ENCODE data around the gene CHD9NB. TPM values are rescaled to one million over a fixed set of nuclear protein-coding genes. Genes with fewer than 3 reads are reported as not detected.

CHD9NB gene
- total and polyA plus RNA-seq, 10 of the 15 experiments (the other 5 are each of a cell fraction or from before 2014, with no cell fraction given), result 0.14 to 1.6 (median 0.73) TPM

DNA sequence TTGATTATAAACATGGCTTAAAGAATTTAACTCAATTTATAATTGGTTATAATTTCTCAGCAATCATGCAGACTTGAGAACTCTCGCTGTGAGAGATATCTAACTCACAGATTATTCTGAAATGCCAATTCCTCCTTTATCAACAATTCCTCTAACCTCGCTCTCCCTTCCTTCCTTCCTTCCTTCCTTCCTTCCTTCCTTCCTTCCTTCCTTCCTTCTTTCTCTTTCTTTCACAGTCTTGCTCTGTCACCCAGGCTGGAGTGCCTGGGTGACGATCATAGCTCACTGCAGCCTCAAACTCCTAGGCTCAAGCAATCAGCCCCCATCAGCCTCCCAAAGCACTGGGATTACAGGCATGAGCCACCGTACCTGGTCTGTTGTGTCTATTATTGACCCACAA lies 44.5 kb upstream of the CHD9NB start:
- Histone ChIP-seq H3K4me1 (ENCODE audit: control insufficient read depth, insufficient read depth, low read length) (peaks cover 45% of the 10 kb centered on the region), H2AFZ (ENCODE audit: control insufficient read depth, low read depth, low read length) (no peak overlapping the region), H3K4me3 (no peak overlapping the region), H3K27me3 (replicated peaks in 1 of 2; ENCODE audit: control insufficient read depth in 2 of 2, insufficient read depth in 2 of 2, low read length in 1 of 2) (no peaks in the 10 kb centered on the region), H3K27ac (ENCODE audit: control insufficient read depth, insufficient read depth) (peak overlapping the region; percentile 96), H4K20me1 (ENCODE audit: control insufficient read depth, insufficient read depth) (no peaks in the 10 kb centered on the region), H3K36me3 (ENCODE audit: control insufficient read depth in 2 of 2, insufficient read depth in 2 of 2, low read length in 1 of 2) (no peaks in the 10 kb centered on the region; a peak in 1 of 4 replicates), H3K9me3 (replicated peaks; ENCODE audit: control insufficient read depth, insufficient read depth, low read length) (no peaks in the 10 kb centered on the region), H3K79me2 (ENCODE audit: control insufficient read depth, insufficient read depth, low read length) (peaks cover 61% of the 10 kb centered on the region), H3K4me2 (ENCODE audit: control insufficient read depth, insufficient read depth) (no peak overlapping the region), H3K9ac (ENCODE audit: control insufficient read depth, insufficient read depth, low read length) (no peak overlapping the region)
- TF ChIP-seq RELA (IDR thresholded peaks at IDR 0.05; ENCODE audit: borderline replicate concordance, partially characterized antibody) (no peak), ETV6 (conservative IDR thresholded peaks at IDR 0.05 in 1 of 2, IDR thresholded peaks at IDR 0.05 in 1 of 2; ENCODE audit: borderline replicate concordance in 1 of 2, low read depth in 1 of 2) (peak in 1 of 2 experiments; percentile 65; a peak in 2 of 4 replicates)
- WGBS (ENCODE audit: insufficient coverage, insufficient replicate concordance, low lambda C conversion rate, missing lambda C conversion rate), result 48% methylated on average over 4 of the region's 4 CpGs
- ATAC-seq (no peak), FAIRE-seq (no peak), DNase-seq (ENCODE audit: low read depth, low spot score) (no peak)
- SMC1A ChIA-PET (ENCODE audit: uncharacterized antibody, unreplicated experiment), result interaction anchor here (0.7 to 11.1 kb wide), 3 partner anchors 14 to 62 kb away, joined by 3 to 270 read pairs (median 41); partner anchors contain the start of gene CHD9
- POLR2A ChIA-PET, result interaction anchor here (6.8 kb wide), 1 partner anchor 37 kb away, joined by 142 read pairs; the partner anchor contains the start of gene CHD9
- in situ Hi-C loops (cut with MboI), result loop anchor here (5.0 kb wide), 1 partner anchor 35 kb away; no protein-coding TSS in a partner anchor
- RAD21 ChIA-PET (ENCODE audit: unreplicated experiment), result interaction anchor here (1.1 to 10.4 kb wide), 2 partner anchors 36 to 41 kb away, joined by 4 to 107 read pairs; partner anchors contain the start of gene CHD9
- BruUV-seq (replicated peaks), result no TSS peak
- CTCF ChIA-PET, result interaction anchor here (2.2 kb wide), 1 partner anchor 111 kb away, joined by 10 read pairs; no protein-coding TSS in a partner anchor
- intact Hi-C loops (cut with micrococcal nuclease; ENCODE audit: unreplicated experiment), result no loop called here

DNA sequence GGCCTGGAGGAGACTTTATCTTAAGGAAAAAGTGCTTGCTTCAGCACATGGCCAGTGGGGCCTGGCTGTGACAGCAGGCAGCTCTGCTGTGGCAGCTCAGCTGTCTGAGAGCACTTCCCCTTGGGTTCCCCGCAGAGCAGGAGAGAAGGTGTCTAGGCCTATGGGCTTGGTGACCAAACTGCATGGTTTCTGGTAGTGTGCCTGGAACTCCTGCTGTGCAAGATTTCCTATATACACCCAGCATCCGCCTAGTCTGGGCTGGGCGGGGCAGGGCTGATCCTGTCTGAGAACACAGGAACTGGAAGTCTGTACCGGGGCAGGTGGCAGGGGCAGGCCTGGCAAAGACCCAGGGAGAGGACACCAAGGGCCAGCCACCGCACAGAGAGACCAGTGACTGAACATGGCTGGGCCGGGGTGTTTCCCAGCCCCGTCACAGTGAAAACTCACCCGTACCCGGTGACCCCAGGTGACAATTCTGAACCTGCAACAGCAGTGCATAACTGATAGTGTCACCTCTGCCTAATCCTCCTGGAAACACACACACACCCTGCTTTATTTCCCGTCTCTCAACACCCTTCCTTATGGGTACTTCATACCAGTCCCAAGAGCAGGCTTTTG lies 41.4 kb upstream of the CHD9NB start:
- Histone ChIP-seq H3K9ac (ENCODE audit: control insufficient read depth, insufficient read depth, low read length) (peak overlapping the region; percentile 45), H3K27me3 (replicated peaks in 1 of 2; ENCODE audit: control insufficient read depth in 2 of 2, insufficient read depth in 2 of 2, low read length in 1 of 2) (no peaks in the 10 kb centered on the region), H4K20me1 (ENCODE audit: control insufficient read depth, insufficient read depth) (no peaks in the 10 kb centered on the region), H3K79me2 (ENCODE audit: control insufficient read depth, insufficient read depth, low read length) (peaks cover 50% of the 10 kb centered on the region), H3K4me1 (ENCODE audit: control insufficient read depth, insufficient read depth, low read length) (peaks cover 60% of the 10 kb centered on the region), H3K4me3 (no peak overlapping the region), H3K27ac (ENCODE audit: control insufficient read depth, insufficient read depth) (peak overlapping the region; percentile 85), H3K4me2 (ENCODE audit: control insufficient read depth, insufficient read depth) (peak overlapping the region; percentile 84), H2AFZ (ENCODE audit: control insufficient read depth, low read depth, low read length) (peak overlapping the region; percentile 29), H3K36me3 (ENCODE audit: control insufficient read depth in 2 of 2, insufficient read depth in 2 of 2, low read length in 1 of 2) (peaks cover 0 to 1% of the 10 kb centered on the region in 2 experiments; a peak in 2 of 4 replicates), H3K9me3 (replicated peaks; ENCODE audit: control insufficient read depth, insufficient read depth, low read length) (no peaks in the 10 kb centered on the region)
- BruUV-seq (replicated peaks), result no TSS peak
- DNase-seq (ENCODE audit: low read depth, low spot score), result peak; percentile 45
- ChIA-PET POLR2A (interaction anchor here (1.1 to 4.7 kb wide), 3 partner anchors 15 to 105 kb away, joined by 3 to 66 read pairs (median 12); no protein-coding TSS in a partner anchor), CTCF (interaction anchor here (1.0 to 2.7 kb wide), 3 partner anchors 22 to 39 kb away, joined by 5 to 11 read pairs (median 7); partner anchors contain the start of gene CHD9), RAD21 (ENCODE audit: unreplicated experiment) (interaction anchor here (1.5 to 5.6 kb wide), 3 partner anchors 26 to 38 kb away, joined by 6 to 97 read pairs (median 12); partner anchors contain the start of gene CHD9), SMC1A (ENCODE audit: uncharacterized antibody, unreplicated experiment) (interaction anchor here (0.9 to 11.1 kb wide), 7 partner anchors 10 to 113 kb away, joined by 4 to 270 read pairs (median 6); partner anchors contain the start of gene CHD9)
- intact Hi-C loops (cut with micrococcal nuclease; ENCODE audit: unreplicated experiment) (no loop called here), in situ Hi-C loops (cut with MboI) (no loop called here)
- ATAC-seq, result peak; percentile 55
- WGBS (ENCODE audit: insufficient coverage, insufficient replicate concordance, low lambda C conversion rate, missing lambda C conversion rate), result 2% methylated on average over 10 of the region's 10 CpGs
- no peak for FAIRE-seq
- TF ChIP-seq, protein P1, sequence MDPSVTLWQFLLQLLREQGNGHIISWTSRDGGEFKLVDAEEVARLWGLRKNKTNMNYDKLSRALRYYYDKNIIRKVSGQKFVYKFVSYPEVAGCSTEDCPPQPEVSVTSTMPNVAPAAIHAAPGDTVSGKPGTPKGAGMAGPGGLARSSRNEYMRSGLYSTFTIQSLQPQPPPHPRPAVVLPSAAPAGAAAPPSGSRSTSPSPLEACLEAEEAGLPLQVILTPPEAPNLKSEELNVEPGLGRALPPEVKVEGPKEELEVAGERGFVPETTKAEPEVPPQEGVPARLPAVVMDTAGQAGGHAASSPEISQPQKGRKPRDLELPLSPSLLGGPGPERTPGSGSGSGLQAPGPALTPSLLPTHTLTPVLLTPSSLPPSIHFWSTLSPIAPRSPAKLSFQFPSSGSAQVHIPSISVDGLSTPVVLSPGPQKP (IDR thresholded peaks at IDR 0.05; ENCODE audit: low read depth, low read length), result 0 out of 2 replicates have a peak, but pooled peaks have one; percentile 16
- TF ChIP-seq, protein P2, sequence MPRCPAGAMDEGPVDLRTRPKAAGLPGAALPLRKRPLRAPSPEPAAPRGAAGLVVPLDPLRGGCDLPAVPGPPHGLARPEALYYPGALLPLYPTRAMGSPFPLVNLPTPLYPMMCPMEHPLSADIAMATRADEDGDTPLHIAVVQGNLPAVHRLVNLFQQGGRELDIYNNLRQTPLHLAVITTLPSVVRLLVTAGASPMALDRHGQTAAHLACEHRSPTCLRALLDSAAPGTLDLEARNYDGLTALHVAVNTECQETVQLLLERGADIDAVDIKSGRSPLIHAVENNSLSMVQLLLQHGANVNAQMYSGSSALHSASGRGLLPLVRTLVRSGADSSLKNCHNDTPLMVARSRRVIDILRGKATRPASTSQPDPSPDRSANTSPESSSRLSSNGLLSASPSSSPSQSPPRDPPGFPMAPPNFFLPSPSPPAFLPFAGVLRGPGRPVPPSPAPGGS (IDR thresholded peaks at IDR 0.05; ENCODE audit: borderline replicate concordance, insufficient read depth, low read depth, low read length, poor library complexity, severe bottlenecking), result no peak
- TF ChIP-seq EP300 (IDR thresholded peaks at IDR 0.05; ENCODE audit: borderline replicate concordance in 1 of 2, control insufficient read depth in 1 of 2, low read depth in 2 of 2, low read length in 2 of 2) (peak in 1 of 2 experiments; percentile 47; a peak in 1 of 4 replicates), NR2C2 (IDR thresholded peaks at IDR 0.05; ENCODE audit: borderline replicate concordance, control insufficient read depth, insufficient read length, low read depth) (no peak), MYC (IDR thresholded peaks at IDR 0.05; ENCODE audit: insufficient read depth, insufficient read length, insufficient replicate concordance, low read length, severe bottlenecking) (no peak), MEF2B (IDR thresholded peaks at IDR 0.05; ENCODE audit: partially characterized antibody, poor library complexity, severe bottlenecking) (no peak), ZZZ3 (IDR thresholded peaks at IDR 0.05; ENCODE audit: control insufficient read depth, insufficient read length, low read depth) (no peak), ZBED1 (IDR thresholded peaks at IDR 0.05; ENCODE audit: borderline replicate concordance) (no peak)

Data from GM12878 (cell line).